Cardiac septum (tissue), 1 donor: Measurements from ENCODE around the gene C2CD2. TPM values are rescaled to one million over a fixed set of nuclear protein-coding genes. Genes with fewer than 3 reads are reported as not detected.

Experiments used
- DNase-seq: peaks from one replicate; pipeline ENCODE4 v3.0.0-alpha.2; 2020; ENCODE audit warnings: low spot score
- intact Hi-C: fragments of 100-400 bp; cut with DNase I; formaldehyde crosslinking; loops from one replicate; pipeline ENCODE4 v1.14.0; 2022
- total RNA-seq: library from RNA; stranded (reverse); fragmentation: NEBNext Ultra II Directional; extraction: Animal tissue kit (Norgen Biotek cat#: 25700); gene quantifications from one replicate; pipeline ENCODE4 v1.2.1, GENCODE V29; 2021
- donor health status: DM: no; HTN: no; CAD: no.

The C2CD2 gene
- total RNA-seq, 1 donor from 2014 or later, result 7.7 TPM

- intact Hi-C loops, result no loop called here
- DNase-seq, result no peak
Observed at GRCh38 chr21:41877901-41878830, 75.7 kb downstream of the C2CD2 start.

- DNase-seq, result no peak
- intact Hi-C loops, result no loop called here
Observed at GRCh38 chr21:41876928-41877652, 76.7 kb downstream of the C2CD2 start.

- intact Hi-C loops, result no loop called here
- no peak for DNase-seq
Observed at GRCh38 chr21:41876396-41876795, 77.4 kb downstream of the C2CD2 start.

GRCh38 chr21:41875086-41875485, 78.7 kb downstream of the C2CD2 start:
- intact Hi-C loops, result no loop called here
- DNase-seq, result no peak

- DNase-seq, result no peak
- intact Hi-C loops, result no loop called here
Observed at GRCh38 chr21:41874611-41875010, 79.2 kb downstream of the C2CD2 start.

GRCh38 chr21:41873426-41873825, 80.4 kb downstream of the C2CD2 start:
- intact Hi-C loops, result no loop called here
- DNase-seq, result no peak

- intact Hi-C loops, result no loop called here
- no peak for DNase-seq
Observed at GRCh38 chr21:41873005-41873404, 80.8 kb downstream of the C2CD2 start.

GRCh38 chr21:41871293-41872030, 82.4 kb downstream of the C2CD2 start:
- DNase-seq, result no peak
- intact Hi-C loops, result no loop called here

GRCh38 chr21:41869771-41870170, 84.0 kb downstream of the C2CD2 start:
- intact Hi-C loops, result no loop called here
- DNase-seq, result no peak

- DNase-seq, result no peak
- intact Hi-C loops, result no loop called here
Observed at GRCh38 chr21:41868062-41868710, 85.6 kb downstream of the C2CD2 start.

GRCh38 chr21:41867313-41867712, 86.5 kb downstream of the C2CD2 start:
- intact Hi-C loops, result no loop called here
- DNase-seq, result no peak

- DNase-seq, result no peak
- intact Hi-C loops, result no loop called here
Observed at GRCh38 chr21:41866274-41866809, 87.5 kb downstream of the C2CD2 start.

- peak; percentile 70 for DNase-seq
- intact Hi-C loops, result no loop called here
Observed at GRCh38 chr21:41865002-41865777, 88.6 kb downstream of the C2CD2 start.

- intact Hi-C loops, result no loop called here
- peak; percentile 38 for DNase-seq
Observed at GRCh38 chr21:41864311-41865001, 89.4 kb downstream of the C2CD2 start.

- intact Hi-C loops, result no loop called here
- no peak for DNase-seq
Observed at GRCh38 chr21:41863439-41863740, 90.4 kb downstream of the C2CD2 start.

GRCh38 chr21:41861987-41862386, 91.8 kb downstream of the C2CD2 start:
- DNase-seq, result peak; percentile 19
- intact Hi-C loops, result no loop called here

GRCh38 chr21:41861255-41861654, 92.6 kb downstream of the C2CD2 start:
- DNase-seq, result peak; percentile 26
- intact Hi-C loops, result no loop called here

- DNase-seq, result peak; percentile 65
- intact Hi-C loops, result no loop called here
Observed at GRCh38 chr21:41859297-41859980, 94.4 kb downstream of the C2CD2 start.
